ENCODE data around the gene IL2RA.

- TF ChIP-seq, protein P1, sequence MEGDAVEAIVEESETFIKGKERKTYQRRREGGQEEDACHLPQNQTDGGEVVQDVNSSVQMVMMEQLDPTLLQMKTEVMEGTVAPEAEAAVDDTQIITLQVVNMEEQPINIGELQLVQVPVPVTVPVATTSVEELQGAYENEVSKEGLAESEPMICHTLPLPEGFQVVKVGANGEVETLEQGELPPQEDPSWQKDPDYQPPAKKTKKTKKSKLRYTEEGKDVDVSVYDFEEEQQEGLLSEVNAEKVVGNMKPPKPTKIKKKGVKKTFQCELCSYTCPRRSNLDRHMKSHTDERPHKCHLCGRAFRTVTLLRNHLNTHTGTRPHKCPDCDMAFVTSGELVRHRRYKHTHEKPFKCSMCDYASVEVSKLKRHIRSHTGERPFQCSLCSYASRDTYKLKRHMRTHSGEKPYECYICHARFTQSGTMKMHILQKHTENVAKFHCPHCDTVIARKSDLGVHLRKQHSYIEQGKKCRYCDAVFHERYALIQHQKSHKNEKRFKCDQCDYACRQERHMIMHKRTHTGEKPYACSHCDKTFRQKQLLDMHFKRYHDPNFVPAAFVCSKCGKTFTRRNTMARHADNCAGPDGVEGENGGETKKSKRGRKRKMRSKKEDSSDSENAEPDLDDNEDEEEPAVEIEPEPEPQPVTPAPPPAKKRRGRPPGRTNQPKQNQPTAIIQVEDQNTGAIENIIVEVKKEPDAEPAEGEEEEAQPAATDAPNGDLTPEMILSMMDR (conservative IDR thresholded peaks at IDR 0.05; ENCODE audit: low read depth in 2 of 2), result no peak
- TF ChIP-seq EZH2phosphoT487 (IDR thresholded peaks at IDR 0.05; ENCODE audit: unreplicated experiment) (no peak), EZH2 (IDR thresholded peaks at IDR 0.05; ENCODE audit: low read depth, unreplicated experiment) (no peak)
Observed at GRCh38 chr10:5970527-5970926, 91.6 kb downstream of the IL2RA start.

Data from GM23338 (cell line).